HG03442 (cell line): ENCODE data around the gene TMEM86B.

Experiments
- ATAC-seq: cut with Tn5 transposase; IDR thresholded peaks from one replicate; pipeline ENCODE4 v1.9.1; 2021; ENCODE audit warnings: mild to moderate bottlenecking, moderate library complexity; ENCODE audit not compliant: unreplicated experiment

TMEM86B gene

DNA sequence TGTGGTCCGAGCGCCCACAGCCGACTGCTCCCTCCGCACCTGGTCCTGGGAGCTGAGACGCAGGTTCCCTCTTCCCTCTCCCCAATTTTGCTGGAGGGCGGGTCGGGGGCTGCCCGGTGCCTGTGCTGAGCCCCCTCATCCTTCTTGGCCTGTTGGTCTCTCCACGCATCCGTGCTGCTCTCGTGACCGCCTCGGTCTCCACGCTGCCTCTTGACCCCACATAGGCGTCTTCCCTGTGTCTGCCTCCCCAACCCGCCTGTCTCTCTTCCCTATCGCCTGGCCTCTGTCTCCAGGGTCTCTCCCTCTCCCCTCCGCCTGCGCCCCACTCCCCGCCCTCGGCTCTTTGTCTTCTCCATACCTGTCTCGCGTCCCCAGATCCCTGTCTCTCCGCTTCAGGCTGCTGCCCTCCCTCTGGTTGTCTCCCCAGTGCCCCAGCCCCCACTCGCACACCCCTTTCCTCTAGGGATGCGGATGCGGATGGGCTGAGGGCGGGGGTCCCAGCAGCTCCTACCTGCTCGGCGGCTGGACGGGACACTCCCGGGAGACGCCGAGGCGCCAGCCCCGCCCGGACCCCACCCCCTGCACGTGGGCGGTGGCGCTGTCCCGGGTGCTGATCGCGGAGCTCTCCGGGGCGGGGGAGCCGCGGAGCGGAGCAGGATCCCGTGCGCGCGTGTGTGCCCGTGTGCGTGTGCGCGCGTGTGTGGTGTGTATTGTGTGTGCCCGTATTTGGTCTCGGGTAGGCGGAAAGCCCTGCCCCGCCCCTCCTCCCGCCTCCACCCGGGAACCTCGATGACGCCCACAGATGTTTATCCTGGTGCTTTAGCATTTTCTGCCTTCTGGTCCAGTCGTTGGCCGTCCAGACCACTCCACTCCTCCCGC lies 48.7 kb downstream of the TMEM86B start, which contains the start of gene SYT5:
SYT5 (minus strand) TSS at position 684 of the 879 bp plus-strand sequence. CDS start 1,248 bp downstream, outside the sequence.
- no peak for ATAC-seq

DNA sequence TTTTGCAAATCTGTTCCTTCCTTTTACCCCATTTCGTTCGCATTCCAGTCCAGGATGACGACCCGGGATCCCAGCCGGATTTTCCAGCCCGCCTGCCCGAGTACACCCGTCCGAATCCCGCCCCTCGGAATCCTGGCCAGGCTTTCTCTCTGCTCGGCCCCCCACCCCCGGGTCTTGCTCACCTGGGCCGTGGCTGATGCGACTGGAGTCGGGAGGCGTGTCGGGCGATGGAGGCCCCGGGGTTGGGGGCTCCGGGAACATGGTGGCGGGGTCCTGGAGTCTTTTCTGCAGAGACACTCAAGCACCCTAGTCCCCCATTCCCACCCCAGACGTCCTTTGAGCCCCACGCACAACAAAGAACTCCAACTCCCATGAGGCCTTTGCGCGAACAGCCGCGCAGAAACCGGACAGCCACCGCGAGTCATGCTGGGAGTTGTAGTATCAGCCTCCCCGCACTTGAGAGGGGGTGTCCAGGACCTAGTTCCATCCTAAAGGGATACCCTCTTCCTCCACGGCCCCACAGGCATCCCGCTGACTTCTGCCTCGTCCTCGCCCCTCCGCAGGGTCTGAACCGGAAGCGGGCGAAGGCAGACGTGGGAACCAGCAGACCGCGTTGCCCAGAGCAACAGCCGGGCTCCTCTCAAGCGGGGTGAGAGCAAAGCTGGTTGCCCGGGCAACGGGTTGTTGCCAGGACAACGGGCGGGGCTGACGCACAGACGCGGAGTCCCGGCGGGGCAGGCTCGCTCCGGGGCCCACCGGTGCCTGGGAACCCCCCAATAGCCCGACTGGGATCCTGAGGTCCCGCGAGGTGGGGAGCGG lies 49.6 kb downstream of the TMEM86B start:
- peak; percentile 79 for ATAC-seq
